ENCODE data around the gene MUCL1.

DNA sequence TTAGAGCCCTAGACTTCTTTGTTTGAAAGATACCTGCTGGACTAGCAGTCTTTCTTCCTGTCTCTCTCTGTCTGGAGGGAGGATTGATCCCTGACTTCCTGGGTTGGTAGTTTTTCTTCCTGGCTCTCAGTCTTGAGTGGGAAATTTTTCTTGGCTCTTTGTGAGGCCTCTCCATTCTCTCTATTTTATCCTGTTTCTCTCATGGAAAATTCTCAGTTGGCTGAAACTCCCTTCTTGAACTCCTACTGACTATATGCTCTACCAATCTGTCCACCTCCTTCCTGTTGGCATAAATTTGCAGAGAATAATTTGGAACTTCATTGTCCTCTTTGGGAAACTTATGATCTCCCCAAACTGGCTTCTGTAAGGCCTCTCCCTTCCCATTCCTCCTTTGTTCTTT, 24.1 kb upstream of the MUCL1 start:
- TF ChIP-seq, protein P1, sequence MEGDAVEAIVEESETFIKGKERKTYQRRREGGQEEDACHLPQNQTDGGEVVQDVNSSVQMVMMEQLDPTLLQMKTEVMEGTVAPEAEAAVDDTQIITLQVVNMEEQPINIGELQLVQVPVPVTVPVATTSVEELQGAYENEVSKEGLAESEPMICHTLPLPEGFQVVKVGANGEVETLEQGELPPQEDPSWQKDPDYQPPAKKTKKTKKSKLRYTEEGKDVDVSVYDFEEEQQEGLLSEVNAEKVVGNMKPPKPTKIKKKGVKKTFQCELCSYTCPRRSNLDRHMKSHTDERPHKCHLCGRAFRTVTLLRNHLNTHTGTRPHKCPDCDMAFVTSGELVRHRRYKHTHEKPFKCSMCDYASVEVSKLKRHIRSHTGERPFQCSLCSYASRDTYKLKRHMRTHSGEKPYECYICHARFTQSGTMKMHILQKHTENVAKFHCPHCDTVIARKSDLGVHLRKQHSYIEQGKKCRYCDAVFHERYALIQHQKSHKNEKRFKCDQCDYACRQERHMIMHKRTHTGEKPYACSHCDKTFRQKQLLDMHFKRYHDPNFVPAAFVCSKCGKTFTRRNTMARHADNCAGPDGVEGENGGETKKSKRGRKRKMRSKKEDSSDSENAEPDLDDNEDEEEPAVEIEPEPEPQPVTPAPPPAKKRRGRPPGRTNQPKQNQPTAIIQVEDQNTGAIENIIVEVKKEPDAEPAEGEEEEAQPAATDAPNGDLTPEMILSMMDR (conservative IDR thresholded peaks at IDR 0.05 in 1 of 2, IDR thresholded peaks at IDR 0.05 in 1 of 2; ENCODE audit: extremely low read depth in 1 of 2, insufficient read depth in 1 of 2, low read depth in 1 of 2, low read length in 2 of 2), result no peak
- no peak for TF ChIP-seq EZH2 (IDR thresholded peaks at IDR 0.05; ENCODE audit: borderline replicate concordance, low read length)
